Smooth muscle cell of the pulmonary artery (primary cell): Measurements from ENCODE around the gene KNG1. TPM values are rescaled to one million over a fixed set of nuclear protein-coding genes. Genes with fewer than 3 reads are reported as not detected.

Source experiments
- total RNA-seq: library from RNA; depleted of rRNA; stranded (reverse); fragments of >200 nt; gene quantifications from 2 replicates; pipeline ENCODE4 v1.2.3, GENCODE V29; 2014

The KNG1 gene
- not detected in 2 replicates for total RNA-seq

DNA sequence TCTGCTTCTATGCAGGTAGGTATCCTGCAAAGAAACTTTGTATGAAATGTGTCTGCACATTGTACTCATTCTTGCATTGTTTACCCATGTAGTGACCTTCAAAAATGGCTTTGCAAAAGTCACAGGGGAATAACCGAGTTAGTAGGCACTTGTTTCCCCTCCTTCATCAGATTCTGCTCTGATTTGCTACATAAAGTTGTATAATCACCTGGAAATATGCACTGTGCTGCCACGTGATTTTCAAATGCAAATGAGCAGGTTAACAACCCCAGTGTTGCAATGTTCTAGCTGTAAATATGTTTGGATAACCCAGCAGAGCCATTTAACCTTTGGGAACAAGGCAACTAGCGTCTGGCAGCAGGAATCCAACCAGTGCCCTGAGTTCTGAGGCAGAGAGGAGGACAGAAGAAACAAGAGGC, at the start of gene KNG1:
Gene KNG1 (plus strand): TSS at position 321 of the 419 bp plus-strand sequence. CDS start 184 bp downstream, outside the sequence.

DNA sequence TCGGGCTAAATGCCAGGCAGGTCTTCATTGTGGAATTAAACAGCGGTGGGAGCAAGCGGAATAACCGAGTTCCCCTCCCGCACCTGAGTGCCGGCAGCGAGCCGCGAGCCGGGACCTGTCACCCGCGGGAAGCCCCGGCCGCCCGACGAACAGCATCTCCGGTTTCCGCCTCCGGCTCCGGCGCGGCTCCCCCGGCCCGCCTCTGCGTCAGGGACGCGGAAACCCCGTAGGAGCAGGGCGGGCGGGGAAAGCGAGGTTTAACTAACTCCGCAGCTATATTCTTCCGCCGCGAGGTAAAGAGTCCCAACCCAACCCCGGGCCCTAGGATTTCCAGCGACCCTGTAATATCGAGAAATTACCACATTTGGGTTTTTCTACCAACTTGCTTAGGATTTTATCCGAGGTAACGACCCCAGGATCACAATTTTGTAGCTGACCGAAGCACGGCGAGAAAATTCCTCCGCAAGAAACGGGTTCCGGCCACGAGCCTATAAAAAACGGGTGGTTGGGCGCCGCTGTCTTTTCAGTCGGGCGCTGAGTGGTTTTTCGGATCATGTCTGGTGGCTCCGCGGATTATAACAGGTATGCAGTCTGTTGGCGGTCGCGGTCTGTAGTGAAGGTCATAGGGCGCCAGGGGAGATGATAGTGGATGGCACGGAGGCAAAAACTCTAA, 66.0 kb downstream of the KNG1 start, which contains the start of gene EIF4A2:
Gene EIF4A2 (plus strand): TSS at position 520 of the 673 bp plus-strand sequence. CDS start 34 bp downstream, at position 554.

Other genes with a start within 250 kb of the KNG1 start
- gene CRYGS, start 173.0 kb upstream of the KNG1 start, total RNA-seq = 0.89 and 1.1 TPM in 2 replicates
- gene TBCCD1, start 150.0 kb upstream of the KNG1 start, total RNA-seq = 14.0 and 15.2 TPM in 2 replicates
- 56.6 and 59.0 TPM in 2 replicates for gene DNAJB11, start 146.6 kb upstream of the KNG1 start, total RNA-seq
- gene AHSG, start 104.3 kb upstream of the KNG1 start, total RNA-seq = not detected in 2 replicates
- gene FETUB, start 77.0 kb upstream of the KNG1 start, total RNA-seq = not detected in 2 replicates
- gene HRG, start 51.3 kb upstream of the KNG1 start, total RNA-seq = not detected in 2 replicates
- gene EIF4A2, start 66.2 kb downstream of the KNG1 start, total RNA-seq = 670 and 759 TPM in 2 replicates
- 11.1 and 12.6 TPM in 2 replicates for gene RFC4, start 89.1 kb downstream of the KNG1 start, total RNA-seq
- not detected in 2 replicates for gene ADIPOQ, start 125.4 kb downstream of the KNG1 start, total RNA-seq
- 19.7 and 22.6 TPM in 2 replicates for gene ST6GAL1, start 213.2 kb downstream of the KNG1 start, total RNA-seq